IMR-90 (cell line): ENCODE measurements around the gene MOV10L1. TPM values are rescaled to one million over a fixed set of nuclear protein-coding genes. Genes with fewer than 3 reads are reported as not detected.
"Not testable (repeated sequence)": the region's sequence is repeated elsewhere in the genome, so short reads cannot be mapped to it uniquely, and the experiment has no call there.

Experiments used
- ATAC-seq: fragments of 200-7000 bp; cut with Tn5 transposase; 2 replicates; pipeline ENCODE4 v1.9.1; 2020; ENCODE audit warnings: low read depth, mild to moderate bottlenecking, moderate library complexity
- BruUV-seq: library from RNA; stranded (reverse); fragments of 400-500 nt; replicated peaks from 2 replicates; lab custom pipeline; 2021; lab: Mats Ljungman, UMichigan
- CTCF ChIA-PET: fragments of 300-600 bp; formaldehyde crosslinking; extraction: SDS; loops from one replicate; lab custom pipeline; 2021; ENCODE audit warnings: antibody characterized with exemption; lab: Yijun Ruan, JAX
- POLR2A ChIA-PET: fragments of 300-600 bp; sonication (Branson Sonifier 250); formaldehyde crosslinking; loops from one replicate; lab custom pipeline; 2022; ENCODE audit warnings: antibody characterized with exemption; ENCODE audit not compliant: unreplicated experiment; lab: Charles Lee
- DNase-seq: peaks from one replicate; pipeline ENCODE4 v3.0.0; 2013
- H2AFZ ChIP-seq: replicated peaks from 2 replicates; pipeline ENCODE3; 2013; ENCODE audit warnings: low read length, mild to moderate bottlenecking; ENCODE audit not compliant: poor library complexity
- H2AK5ac ChIP-seq: 2 replicates; pipeline ENCODE4 v1.6.1; 2013; ENCODE audit warnings: low read depth, low read length, inconsistent platforms
- H2AK9ac ChIP-seq: replicated peaks from 2 replicates; pipeline ENCODE3; 2013; ENCODE audit warnings: mild to moderate bottlenecking, low read depth, low read length, moderate library complexity; ENCODE audit not compliant: poor library complexity
- H2BK120ac ChIP-seq: 2 replicates; pipeline ENCODE4 v1.6.1; 2013; ENCODE audit warnings: low read depth, low read length, inconsistent platforms
- H2BK15ac ChIP-seq: 3 replicates; pipeline ENCODE4 v1.6.1; 2013; ENCODE audit warnings: low read depth, low read length, inconsistent platforms
- H2BK20ac ChIP-seq: 2 replicates; pipeline ENCODE4 v1.6.1; 2013; ENCODE audit warnings: low read depth, mild to moderate bottlenecking, inconsistent platforms, low read length, moderate library complexity
- H2BK5ac ChIP-seq: 2 replicates; pipeline ENCODE4 v1.6.1; 2013; ENCODE audit warnings: mild to moderate bottlenecking, low read depth, low read length, inconsistent platforms; ENCODE audit not compliant: poor library complexity, severe bottlenecking
- H3K14ac ChIP-seq: replicated peaks from 2 replicates; pipeline ENCODE4 v1.6.1; 2013; ENCODE audit warnings: low read depth, low read length, inconsistent platforms
- H3K18ac ChIP-seq: 2 replicates; pipeline ENCODE4 v1.6.1; 2013; ENCODE audit warnings: low read depth, low read length, control low read depth
- H3K23ac ChIP-seq: 2 replicates; pipeline ENCODE4 v1.6.1; 2013; ENCODE audit warnings: low read depth, low read length, inconsistent platforms
- H3K27ac ChIP-seq: 2 replicates; pipeline ENCODE4 v1.5.1; 2013; ENCODE audit warnings: mild to moderate bottlenecking, control low read depth, low read length; ENCODE audit not compliant: insufficient read depth
- H3K27me3 ChIP-seq: 2 replicates; pipeline ENCODE4 v1.6.1; 2013; ENCODE audit warnings: low read length; ENCODE audit not compliant: control insufficient read depth, insufficient read depth
- H3K36me3 ChIP-seq: 2 replicates; pipeline ENCODE4 v1.6.1; 2013; ENCODE audit warnings: low read length, mixed read lengths; ENCODE audit not compliant: control insufficient read depth, insufficient read depth
- H3K4ac ChIP-seq: 2 replicates; pipeline ENCODE4 v1.6.1; 2013; ENCODE audit warnings: low read depth, low read length, inconsistent platforms
- H3K4me1 ChIP-seq: 2 replicates; pipeline ENCODE4 v1.6.1; 2013; ENCODE audit warnings: low read length, mixed read lengths; ENCODE audit not compliant: control insufficient read depth, insufficient read depth
- H3K4me2 ChIP-seq: 2 replicates; pipeline ENCODE4 v1.6.1; 2013; ENCODE audit warnings: low read depth, mild to moderate bottlenecking, control low read depth, low read length, moderate library complexity
- H3K4me3 ChIP-seq: 2 replicates; pipeline ENCODE4 v1.5.1; 2013; ENCODE audit warnings: low read depth, mild to moderate bottlenecking, control low read depth, low read length, moderate library complexity; ENCODE audit not compliant: insufficient read depth
- H3K56ac ChIP-seq: 2 replicates; pipeline ENCODE4 v1.6.1; 2013; ENCODE audit warnings: low read length, inconsistent platforms; ENCODE audit not compliant: insufficient read depth; ENCODE audit errors: extremely low read depth
- H3K79me1 ChIP-seq, 2 experiments: 2 replicates each; pipeline ENCODE4 v1.6.1; 2013; ENCODE audit warnings: low read length in 2 of 2, inconsistent platforms in 1 of 2, low read depth in 1 of 2
- H3K9ac ChIP-seq: 2 replicates; pipeline ENCODE4 v1.6.1; 2013; ENCODE audit warnings: low read depth, low read length, control low read depth
- H3K9me1 ChIP-seq: 2 replicates; pipeline ENCODE4 v1.6.1; 2013; ENCODE audit warnings: low read length, inconsistent platforms; ENCODE audit not compliant: insufficient read depth
- H3K9me3 ChIP-seq: 2 replicates; pipeline ENCODE4 v1.6.1; 2013; ENCODE audit warnings: low read length; ENCODE audit not compliant: control insufficient read depth, insufficient read depth
- H4K20me1 ChIP-seq: 2 replicates; pipeline ENCODE4 v1.6.1; 2013; ENCODE audit warnings: low read length, inconsistent platforms; ENCODE audit not compliant: insufficient read depth
- H4K5ac ChIP-seq: 2 replicates; pipeline ENCODE4 v1.6.1; 2013; ENCODE audit warnings: mild to moderate bottlenecking, low read depth, low read length, control low read depth
- H4K8ac ChIP-seq, 2 experiments: 2 replicates each; pipeline ENCODE4 v1.6.1; 2013; ENCODE audit warnings: low read depth in 2 of 2, low read length in 2 of 2, control low read depth in 1 of 2, inconsistent platforms in 1 of 2
- H4K91ac ChIP-seq: 2 replicates; pipeline ENCODE4 v1.6.1; 2013; ENCODE audit warnings: low read depth, low read length, inconsistent platforms; ENCODE audit not compliant: insufficient read depth
- CEBPB ChIP-seq: IDR thresholded peaks from 2 replicates; pipeline ENCODE4 v1.6.1; 2012; ENCODE audit warnings: low read depth, low read length, improper control_type of control experiment
- WGBS, 2 experiments: methylation state at CpG; one replicate each; pipeline versions ENCODE4 v1.1.5 to v1.1.7; 2013; ENCODE audit warnings: missing lambda C conversion rate in 2 of 2; ENCODE audit not compliant: insufficient read length in 1 of 2; ENCODE audit errors: extremely low coverage in 2 of 2; 5-methylcytosine and 5-hydroxymethylcytosine counted together
- dilution Hi-C: fragments of 300-500 bp; cut with HindIII; formaldehyde crosslinking; loops from one replicate; pipeline ENCODE4 v1.14.3; 2018; ENCODE audit warnings: low sequenced_read_pairs; ENCODE audit not compliant: unreplicated experiment
- in situ Hi-C: fragments of 300-500 bp; cut with MboI; formaldehyde crosslinking; loops from 3 replicates; pipeline ENCODE4 v1.14.3; 2019; ENCODE audit warnings: low sequenced_read_pairs, inconsistent platforms, mixed read lengths
- intact Hi-C: fragments of 100-400 bp; cut with micrococcal nuclease; formaldehyde crosslinking; loops from 2 replicates; pipeline ENCODE4 v1.10.0; 2022
- polyA plus RNA-seq, 3 experiments: library from polyadenylated mRNA; depleted of rRNA; stranded (reverse); fragments of >200 nt; gene quantifications; 2 replicates each; pipeline ENCODE4 v1.2.3, GENCODE V29; 2012; ENCODE audit warnings: low replicate concordance in 1 of 3
- total RNA-seq: library from RNA; depleted of rRNA; stranded (reverse); fragments of >200 nt; gene quantifications from 2 replicates; pipeline ENCODE4 v1.2.3, GENCODE V29; 2012

The MOV10L1 gene
- total and polyA plus RNA-seq, 2 of the 4 experiments (the other 2 are of a cell fraction): 0.72 to 1.4 TPM

- peaks cover 24% of the 10 kb centered on the region for H3K36me3 ChIP-seq
- H2AFZ ChIP-seq, BruUV-seq, CTCF ChIA-PET, H2AK9ac ChIP-seq, H3K9me1 ChIP-seq, dilution Hi-C loops, H4K5ac ChIP-seq, H3K23ac ChIP-seq, H3K4ac ChIP-seq, ATAC-seq, H2BK20ac ChIP-seq, H3K14ac ChIP-seq, DNase-seq, H3K27ac ChIP-seq, H3K4me1 ChIP-seq, H2BK5ac ChIP-seq, H4K8ac ChIP-seq, H2BK15ac ChIP-seq, H3K18ac ChIP-seq, H4K91ac ChIP-seq, H2BK120ac ChIP-seq, H3K27me3 ChIP-seq, H3K9ac ChIP-seq, H3K9me3 ChIP-seq, H3K4me3 ChIP-seq, POLR2A ChIA-PET, H2AK5ac ChIP-seq, H3K4me2 ChIP-seq, H3K56ac ChIP-seq: not testable (repeated sequence)
- H4K20me1 ChIP-seq: peaks cover 30% of the 10 kb centered on the region
- in situ Hi-C loops: loop anchor here (25.0 kb wide), 1 partner anchor 393 kb away; no protein-coding TSS in a partner anchor
- intact Hi-C loops: loop anchor here (10.0 kb wide), 1 partner anchor 230 kb away; no protein-coding TSS in a partner anchor
- WGBS, 2 experiments: 91% methylated on average over 7 of the region's 9 CpGs; no CpG with 5 or more reads in 1 of the 2 experiments
- peaks cover 33 to 68% of the 10 kb centered on the region in 2 experiments for H3K79me1 ChIP-seq
- 0 out of 2 replicates have a peak, but pooled peaks have one; percentile 15 for TF ChIP-seq CEBPB
These were observed 115.2 kb downstream of the MOV10L1 start for GRCh38 chr22:50204998-50205397.
